GM18873 (cell line): Measurements from ENCODE around the gene TPPP.
"Not testable (repeated sequence)": the region's sequence is repeated elsewhere in the genome, so short reads cannot be mapped to it uniquely, and the experiment has no call there.

ENCODE experiments used
- ATAC-seq: cut with Tn5 transposase; IDR thresholded peaks from one replicate; pipeline ENCODE4 v1.9.1; 2021; ENCODE audit warnings: mild to moderate bottlenecking, moderate library complexity, moderate number of reproducible peaks; ENCODE audit not compliant: unreplicated experiment, low FRiP score

TPPP gene

DNA sequence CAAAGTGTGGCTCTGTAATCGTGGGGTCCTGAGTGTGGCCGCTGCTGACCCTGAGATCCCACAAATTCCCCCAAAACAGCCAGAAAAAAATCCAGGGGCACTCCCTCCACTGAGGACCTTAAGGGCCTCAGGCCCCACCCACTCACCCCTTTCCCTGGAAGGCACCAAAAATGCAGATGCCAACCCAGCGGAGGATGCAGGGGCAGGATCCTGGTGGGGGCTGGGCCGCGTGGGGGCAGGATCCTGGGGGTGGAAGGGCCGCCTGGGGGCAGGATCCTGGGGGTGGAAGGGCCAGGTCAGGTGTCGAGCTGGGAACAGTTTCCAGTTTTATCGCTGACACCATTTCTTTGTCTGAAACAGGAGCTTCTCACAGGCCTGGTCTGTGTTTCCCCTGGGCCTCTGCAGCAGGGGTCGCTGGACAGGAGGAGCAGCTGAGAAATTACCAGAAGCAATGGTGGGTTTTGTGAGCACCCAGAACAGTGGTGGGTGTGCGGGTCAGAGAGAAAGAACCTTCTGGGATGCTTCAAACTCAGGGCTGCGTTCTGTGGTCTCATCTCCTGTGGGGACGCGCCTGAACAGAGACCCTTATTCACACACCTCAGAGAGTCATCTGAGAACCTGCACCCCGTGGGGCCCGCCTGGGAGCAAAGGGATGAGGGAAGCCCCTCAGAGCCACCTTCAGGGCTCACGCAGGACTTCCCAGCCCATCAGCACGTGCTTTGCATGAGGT, 13.8 kb downstream of the TPPP start:
- ATAC-seq: not testable (repeated sequence)

DNA sequence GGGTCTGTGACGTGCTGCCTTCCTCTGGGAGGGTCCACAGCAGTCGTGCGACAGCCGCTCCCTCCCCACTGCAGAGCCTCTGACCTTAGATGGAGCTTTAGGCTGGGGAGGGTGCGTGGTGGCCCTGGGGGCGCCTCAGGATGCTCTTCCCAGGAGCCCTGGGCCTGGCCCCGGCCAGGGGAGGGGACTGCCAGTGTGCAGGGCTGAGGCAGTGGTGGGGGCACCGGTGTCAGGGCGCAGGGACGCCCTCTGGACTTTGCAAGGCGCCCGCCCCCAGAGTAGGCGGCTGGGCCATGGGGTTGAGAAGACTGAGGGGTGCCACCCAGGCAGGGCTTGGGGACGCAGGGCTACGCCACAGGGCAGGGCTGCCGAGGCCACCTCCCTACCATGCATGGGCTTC, 14.6 kb downstream of the TPPP start:
- not testable (repeated sequence) for ATAC-seq

DNA sequence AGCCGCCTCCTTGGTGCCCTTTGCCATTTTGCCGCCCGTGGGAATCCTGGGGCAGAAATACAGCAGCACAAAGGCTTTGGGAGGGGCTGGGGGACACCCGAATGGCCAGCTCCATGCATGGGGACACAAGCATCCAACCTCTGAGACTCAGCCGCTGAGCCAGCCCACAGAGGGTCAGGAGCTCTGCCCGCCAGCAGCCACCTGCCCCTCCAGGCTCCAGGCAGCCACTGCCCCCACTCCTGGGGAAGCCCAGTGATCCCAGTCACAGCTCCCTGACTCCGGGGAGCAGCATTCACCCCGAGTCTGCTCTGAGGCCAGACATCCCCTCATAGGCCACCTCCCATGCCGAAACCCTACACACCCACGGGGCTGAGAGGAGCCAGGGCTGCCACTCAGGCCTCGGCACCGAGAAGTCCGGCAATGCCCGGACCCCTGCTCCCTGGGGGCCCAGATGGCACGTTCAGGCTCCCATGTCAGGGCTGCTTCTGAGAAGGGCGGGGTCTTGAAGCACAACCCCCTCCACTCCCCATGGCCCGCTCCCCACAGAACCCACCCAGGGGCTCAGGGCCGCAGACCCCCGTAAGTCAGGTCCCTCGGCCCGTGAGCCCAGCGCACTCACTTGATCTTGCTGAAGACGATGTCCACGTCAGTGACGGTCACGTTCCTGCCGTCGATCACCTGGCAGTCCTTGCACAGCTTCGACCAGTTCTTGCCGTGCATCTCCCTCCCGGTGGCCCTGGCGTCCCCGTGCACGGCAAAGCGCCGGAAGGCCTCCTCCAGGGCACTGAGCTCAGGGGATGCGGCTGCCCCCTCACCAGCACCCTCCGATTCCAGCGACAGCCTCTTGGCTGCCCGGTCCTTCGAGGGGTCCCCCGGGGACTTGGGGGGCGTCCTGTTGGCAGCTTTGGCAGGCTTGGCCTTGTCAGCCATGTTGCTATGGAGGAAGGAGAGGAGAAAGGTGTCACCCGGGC, 15.7 kb downstream of the TPPP start:
- ATAC-seq: no peak

DNA sequence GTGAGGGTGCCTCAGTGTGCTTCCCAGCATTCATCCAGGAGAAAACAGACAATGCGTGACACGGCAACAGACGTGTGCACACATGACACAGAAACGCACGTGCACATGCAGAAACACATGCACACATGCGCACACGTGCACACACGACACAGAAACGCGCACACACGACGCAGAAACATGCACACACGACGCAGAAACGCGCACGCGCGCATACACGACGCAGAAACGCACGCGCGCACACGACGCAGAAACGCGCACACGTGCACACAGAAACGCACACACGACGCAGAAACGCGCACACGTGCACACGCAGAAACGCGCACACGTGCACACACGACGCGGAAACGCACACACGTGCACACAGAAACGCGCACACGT, 16.5 kb downstream of the TPPP start:
- ATAC-seq: no peak

DNA sequence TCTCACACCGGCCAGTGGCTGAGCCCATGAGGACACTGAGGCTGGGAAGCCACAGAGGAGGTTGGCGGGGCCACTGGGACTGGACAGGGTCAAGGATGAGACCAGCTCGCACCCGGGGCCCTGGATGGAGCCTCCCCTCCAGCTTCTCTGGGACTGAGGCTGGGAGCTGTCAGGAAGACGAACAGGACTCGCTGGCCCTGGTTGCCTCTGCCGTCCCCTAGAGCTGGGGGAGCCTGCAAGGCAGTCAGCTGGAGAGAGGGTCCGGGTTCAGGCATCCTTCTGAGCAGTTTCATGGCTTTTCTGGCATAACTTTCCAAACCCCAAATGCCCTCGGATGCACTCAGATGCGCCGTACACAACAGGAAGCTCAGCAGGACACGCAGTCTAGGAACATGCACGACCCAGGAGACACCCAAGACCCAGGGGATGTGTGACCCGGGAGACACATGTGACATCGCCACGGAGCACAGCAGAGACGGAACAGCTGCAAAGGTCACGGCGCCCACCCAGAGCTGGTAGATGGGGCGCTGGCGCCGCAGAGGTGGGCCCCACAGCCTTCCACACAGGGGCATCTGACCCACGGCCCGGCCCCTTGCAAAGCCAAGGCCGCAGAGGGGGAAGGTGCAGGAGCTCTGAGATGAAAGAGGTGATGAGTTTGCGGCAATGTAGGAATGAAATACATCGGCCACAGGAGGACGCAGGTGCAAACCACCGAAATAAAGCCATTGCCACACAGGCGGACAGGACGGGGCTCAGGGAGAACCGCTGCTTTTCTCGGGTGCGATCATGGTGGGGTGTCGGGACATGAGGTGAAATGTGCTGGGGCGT, 17.1 kb downstream of the TPPP start:
- ATAC-seq: no peak

DNA sequence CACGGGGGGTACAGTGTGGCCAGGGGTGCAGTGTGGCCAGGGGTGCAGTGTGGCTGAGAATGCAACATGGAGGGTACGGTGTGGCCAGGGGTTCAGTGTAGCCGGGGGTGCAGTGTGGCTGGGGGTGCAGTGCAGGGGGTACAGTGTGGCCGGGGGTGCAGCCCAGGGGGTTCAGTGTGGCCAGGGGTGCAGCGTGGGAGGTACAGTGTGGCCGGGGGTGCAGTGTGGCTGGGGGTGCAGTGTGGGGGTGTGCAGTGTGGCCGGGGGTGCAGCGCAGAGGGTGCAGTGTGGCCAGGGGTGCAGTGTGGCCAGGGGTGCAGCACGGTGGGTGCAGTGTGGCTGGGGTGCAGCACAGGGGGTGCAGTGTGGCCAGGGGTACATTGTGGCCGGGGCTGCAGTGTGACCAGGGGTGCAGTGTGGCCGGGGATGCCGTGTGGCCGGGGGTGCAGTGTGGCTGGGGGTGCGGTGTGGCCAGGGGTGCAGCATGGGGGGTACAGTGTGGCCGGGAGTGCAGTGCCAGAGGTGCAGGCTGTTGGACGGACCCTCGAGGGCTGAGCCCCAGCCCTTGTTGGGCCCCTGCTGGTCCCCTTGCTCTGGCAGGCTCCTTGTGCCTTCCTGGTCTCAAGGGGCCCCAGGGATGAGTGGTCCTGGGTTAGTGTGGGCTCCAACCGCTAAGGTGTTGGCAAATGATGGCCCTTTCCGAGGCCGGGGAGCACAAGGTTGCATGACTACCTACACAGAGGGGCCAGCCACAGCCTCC, 17.9 kb downstream of the TPPP start:
- no peak for ATAC-seq

DNA sequence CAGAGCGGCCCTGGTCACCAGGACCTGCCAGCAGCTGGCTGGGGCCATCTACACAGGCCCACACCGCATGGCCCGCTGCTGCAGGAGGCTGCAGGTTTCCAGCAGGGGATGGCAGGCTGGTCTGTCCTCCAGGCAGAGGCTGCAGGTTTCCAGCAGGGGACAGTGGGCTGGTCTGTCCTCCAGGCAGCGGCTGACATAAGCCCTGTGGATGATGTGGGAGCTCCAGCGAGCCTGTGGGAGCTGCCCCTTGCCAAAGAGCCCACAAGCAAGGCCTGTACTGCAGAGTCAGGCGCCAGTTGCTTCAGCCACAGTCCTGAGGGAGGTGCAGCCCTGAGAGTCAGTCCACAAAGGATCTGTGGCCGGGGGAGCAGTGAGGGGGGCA, 18.5 kb downstream of the TPPP start:
- ATAC-seq: no peak

DNA sequence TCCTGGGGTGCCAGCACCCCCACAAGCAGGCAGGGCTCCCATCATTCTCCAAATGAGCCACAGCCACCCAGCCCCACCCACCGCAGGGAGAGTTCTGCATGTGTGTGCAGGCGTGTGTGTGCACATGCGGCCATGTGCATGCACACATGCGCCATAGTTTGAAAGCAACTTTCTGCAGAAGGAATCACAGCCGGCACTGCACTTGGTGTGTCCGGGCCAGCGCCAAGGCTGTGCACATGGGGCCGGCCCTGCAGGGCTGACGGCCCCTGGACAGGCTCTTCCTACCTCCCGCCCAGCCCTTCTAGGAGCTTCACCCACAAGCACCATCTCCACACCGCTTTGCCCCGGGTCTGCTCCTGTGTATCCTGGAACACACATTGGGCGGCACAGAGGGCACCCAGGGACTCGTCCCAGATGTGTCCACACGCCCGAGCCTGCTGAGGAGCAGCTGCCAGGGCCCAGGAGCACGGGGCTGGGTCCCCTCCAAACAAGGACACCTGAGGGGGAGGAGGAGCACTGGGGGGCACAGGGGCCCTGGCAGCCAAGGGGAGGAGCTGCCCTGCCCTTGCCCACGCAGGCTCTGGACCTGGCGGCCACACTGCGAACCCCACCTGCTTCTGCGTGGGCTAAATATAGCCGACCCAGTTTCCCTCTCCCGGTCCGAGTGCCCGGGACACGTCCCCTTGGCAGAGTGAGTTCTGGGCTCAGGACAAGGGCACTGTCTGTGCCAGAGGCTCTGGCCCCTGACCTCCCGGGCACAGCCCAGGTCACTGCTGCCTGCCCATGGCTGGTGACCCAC, 19.1 kb downstream of the TPPP start:
- ATAC-seq: no peak

DNA sequence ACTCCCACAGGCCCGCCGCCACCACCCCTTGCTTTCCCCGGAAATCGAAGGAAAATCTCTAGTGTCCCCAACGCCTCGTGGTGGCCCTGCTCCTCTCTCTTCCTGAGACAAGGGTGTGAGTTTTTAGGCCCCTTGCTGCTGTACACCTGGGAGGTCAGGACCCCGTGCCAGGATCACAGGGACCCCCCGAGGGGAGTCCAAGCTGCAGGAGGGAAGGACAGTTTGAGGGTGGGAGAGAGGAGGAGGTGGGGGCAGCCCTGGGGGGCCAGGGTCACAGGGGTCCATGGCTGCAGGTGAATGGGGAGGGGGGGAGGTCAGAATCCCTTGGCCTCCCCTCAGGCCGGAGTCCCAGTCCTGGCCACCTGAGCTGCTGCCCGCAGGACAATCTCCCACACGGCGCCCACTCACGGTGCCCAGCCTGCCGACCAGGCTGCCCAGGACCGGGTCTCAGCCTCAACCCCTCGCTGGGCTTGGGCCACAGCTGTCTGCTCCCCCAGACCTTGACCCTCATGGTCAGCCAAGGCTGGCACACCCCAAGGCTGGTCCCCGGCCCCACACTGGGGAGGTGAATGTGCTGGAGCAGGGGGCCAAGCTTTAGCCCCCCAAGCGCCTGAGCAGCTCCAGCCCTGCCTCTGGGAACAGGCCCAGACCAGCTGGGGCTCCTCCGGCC, 19.9 kb downstream of the TPPP start:
- no peak for ATAC-seq

DNA sequence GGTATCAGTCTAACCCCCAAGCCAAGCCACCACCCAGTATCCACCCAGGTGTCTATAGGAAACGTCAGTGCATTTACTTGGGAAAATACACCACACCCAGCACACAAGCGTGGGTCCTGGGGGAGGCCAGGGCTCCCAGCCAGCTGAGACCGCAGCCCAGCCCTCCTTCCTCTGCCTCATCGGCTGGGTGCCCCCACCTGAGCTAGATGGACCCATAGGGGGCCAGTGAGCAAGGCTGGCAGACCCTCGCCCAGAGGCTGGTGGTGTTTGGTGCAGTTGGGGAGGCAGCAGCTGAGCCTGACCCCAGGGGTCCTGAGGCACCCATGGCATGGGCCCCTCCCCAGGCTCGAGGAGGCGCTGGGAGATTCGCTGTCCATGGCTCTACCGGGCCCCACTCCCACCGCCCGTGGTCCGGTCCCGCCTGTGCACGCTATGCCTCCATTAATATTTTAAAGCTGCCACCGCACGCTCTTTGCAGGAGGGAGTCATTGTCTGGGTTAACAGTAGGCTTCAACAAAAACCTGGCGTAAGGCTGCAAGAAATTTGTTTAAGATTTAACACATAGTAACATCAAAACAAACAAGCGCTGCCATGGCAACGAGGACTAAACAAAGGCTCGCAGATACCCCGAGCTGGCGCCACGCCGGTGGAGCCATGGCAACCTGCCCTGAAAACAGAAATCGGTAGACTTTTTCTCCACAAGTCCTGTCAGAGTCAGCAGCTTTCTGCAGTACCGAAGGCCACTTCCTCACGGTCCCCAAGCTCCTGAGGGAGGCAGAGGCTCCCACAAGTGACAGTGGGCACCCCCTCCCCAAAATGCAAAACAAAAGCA, 20.6 kb downstream of the TPPP start:
- no peak for ATAC-seq

DNA sequence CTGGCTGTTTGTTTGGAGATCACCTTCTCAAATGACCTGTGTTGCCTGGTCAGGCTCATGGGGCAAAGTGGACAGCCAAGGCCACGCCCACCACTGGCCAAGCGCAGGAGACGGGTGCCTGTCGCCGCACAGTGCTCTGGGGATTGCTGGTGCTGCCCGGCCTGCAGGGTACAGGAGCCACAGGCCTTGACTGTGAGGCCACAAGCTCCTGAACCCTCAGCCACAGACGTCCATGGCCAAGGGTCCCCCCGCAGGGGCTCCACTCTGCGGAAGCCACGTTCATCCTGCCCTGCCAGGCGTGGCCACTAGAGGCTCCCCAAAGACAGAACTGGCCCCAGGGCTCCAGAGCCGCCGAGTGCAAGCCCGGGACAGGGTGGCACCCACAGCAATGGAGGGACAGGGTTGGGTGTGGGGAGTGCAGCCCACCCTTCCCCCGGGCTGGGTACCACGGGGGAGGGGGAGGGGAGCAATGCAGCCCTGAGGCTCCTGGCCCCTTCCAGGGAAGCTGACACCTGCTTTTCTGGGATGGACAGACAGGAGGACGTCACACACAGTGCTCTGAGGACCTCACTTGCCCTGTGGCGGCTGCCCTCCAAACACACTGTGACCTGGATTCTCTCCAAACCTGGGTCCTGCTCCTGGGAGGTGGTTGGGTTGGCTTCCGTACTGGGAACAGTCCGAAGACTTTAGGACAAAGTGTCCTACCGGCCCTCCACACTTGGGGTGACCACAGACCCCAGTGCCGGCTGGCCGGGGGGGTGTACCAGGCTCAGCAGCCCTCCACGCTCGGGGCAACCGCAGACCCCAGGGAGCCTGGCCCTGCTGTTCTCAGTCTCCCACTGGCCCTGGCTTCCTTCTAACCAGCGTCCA, 21.5 kb downstream of the TPPP start:
- ATAC-seq: no peak

DNA sequence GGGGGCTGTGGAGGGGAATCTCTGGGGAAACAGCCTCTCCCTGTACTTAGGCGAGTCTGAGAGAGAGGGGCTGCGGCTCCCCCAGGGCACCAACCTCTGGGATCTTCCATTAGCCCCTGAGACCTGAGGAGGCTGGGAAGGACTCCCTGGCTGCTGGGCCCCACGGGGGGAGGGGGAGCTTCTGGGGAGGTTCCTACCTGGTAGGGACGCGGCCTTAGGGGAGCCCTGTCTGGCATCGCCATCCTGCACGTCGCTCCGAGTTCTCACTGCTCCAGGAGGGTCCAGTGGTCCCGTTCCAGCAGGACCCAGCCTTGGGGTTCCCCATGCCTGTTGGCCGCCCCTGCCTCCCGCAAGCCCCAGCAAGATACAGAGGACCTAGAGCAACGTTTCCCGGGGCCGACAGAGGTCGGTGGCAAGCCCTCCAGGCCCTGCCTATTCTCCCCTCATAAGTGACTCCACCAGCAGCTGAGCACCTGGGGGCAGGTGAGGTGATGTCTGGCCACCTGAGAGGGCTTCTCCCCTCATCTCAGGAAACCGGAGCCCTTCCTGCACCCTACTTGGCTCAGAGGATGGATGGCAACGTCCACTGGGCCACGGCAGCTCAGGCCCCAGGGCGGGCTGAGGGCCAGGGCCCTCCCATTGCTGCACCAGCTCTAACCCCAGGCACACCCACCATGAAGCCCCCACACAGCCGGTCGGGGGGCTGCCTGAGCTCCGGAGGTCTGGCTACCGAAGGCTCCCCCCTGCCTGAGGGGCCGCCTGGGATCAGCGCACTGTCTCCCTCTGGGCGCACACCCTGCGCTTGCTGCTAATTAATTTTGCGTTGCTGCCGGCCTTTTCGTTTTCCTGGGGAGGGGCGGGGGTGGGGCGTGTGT, 22.5 kb downstream of the TPPP start:
- ATAC-seq: no peak

DNA sequence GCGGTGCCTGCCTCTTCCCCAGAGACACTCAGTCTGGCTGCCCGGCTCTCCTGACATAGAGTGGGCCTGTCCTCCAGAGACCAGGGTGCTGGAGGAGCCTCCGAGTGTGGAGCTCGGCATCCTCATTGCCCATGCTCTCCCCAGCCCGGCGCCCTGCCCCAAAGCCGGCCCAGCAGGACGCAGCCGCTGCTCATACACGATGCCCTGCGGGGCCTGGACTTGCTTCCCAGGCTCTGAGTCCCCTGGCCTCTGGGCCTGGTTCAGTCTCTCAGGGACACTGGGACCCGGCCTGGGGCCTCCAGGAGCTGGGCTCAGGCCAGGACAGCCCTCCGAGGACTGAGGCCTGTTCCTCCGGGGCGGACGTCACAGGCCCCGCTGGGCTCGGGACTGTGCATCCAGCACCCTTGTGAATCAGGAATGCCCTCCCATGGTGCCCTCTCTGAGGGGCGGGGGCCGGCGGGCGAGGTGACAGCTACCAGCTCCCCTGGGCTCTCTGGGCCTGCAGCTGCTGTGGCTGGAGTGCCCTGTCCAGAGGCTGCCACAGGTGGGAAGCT, 23.2 kb downstream of the TPPP start:
- ATAC-seq: no peak

DNA sequence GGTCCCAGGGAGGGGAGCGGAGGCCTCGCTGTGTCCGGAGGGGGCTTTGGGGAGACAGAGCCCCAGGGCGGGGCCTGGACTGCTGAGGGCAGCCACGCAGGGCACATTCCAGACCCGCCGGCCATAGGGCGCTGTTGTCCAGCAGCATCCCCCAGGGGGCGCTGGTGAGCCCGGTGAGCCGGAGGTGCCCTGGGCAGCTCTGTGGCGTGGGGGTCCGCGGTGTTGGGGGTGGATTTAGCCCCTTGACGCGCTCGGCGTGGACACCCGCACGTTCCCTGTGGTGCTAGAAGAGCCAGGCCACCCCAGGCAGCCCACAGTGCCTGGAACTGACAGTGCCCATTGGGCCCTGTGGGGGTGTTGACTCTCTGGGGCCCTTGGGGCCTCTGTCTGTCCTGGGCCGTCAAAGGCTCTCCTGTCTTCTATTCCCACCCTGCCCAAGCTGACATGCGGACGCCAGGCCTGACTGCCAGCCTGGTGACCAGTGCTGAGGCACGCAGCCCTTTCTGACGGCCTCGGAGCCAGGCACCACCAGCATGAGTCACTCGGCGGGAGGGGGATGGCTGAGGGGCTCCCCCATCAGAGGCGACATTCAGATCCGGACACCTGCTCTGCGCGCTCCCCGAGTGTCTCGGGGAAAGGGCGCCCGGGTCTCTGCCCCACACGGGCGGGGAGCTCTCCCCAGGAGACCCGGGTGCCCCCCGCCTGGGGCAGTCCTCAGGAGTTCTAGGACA, 23.9 kb downstream of the TPPP start:
- no peak for ATAC-seq
